HG03575 (cell line): Measurements from ENCODE around the gene NCAPG2.
"Not testable (repeated sequence)": the region's sequence is repeated elsewhere in the genome, so short reads cannot be mapped to it uniquely, and the experiment has no call there.

Experiments used
- ATAC-seq: cut with Tn5 transposase; IDR thresholded peaks from one replicate; pipeline ENCODE4 v1.9.1; 2021; ENCODE audit not compliant: unreplicated experiment, insufficient number of reproducible peaks, low FRiP score; ENCODE audit errors: extremely low read depth

Gene NCAPG2

DNA sequence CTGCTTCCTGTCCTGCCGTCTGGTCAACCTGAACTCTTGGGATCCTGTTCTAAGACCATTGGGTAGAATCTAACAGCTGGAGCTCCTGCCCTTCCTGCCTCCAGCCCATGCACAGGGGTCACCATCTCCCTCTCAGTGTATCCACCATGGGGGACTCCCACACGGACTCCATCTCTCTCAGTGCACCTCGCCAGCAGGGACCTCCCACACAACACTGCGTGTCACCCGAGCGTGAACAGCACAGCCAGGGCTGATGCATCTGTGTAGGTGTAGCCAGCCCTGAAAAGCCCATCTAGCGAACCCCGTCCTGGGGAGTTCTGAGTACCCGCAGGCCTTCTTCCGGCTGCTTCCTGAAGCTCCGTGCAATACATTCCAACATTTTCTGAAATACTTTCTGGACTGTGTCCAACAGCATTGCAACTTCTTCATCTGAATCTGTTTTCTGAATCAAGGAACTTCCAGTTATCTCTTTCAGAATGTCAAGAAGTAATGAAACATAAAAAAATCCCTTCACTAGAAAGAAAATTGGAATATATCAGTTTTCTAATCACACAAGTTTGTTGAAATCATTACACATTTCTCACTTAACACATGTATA is 52.5 kb downstream of the NCAPG2 start:
- ATAC-seq = no peak

DNA sequence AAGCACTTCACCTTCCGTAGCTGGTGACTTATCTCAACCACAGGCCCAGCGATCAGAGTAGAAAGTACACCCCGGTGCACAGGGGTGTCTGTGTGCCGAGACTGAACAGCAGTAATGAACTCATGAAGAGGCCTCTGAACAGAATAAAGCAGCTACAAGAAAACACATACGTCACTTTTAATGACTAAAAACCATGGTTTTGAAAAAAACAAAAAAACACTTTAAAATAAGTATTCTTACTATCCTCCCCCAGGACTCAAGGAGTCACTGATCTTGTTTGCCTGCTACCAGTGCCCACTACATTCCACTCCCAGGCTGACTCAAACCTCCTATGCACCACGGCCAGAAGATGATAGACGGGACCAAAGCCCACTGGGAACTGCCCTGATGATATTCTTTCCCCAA is 53.8 kb downstream of the NCAPG2 start:
- no peak for ATAC-seq

DNA sequence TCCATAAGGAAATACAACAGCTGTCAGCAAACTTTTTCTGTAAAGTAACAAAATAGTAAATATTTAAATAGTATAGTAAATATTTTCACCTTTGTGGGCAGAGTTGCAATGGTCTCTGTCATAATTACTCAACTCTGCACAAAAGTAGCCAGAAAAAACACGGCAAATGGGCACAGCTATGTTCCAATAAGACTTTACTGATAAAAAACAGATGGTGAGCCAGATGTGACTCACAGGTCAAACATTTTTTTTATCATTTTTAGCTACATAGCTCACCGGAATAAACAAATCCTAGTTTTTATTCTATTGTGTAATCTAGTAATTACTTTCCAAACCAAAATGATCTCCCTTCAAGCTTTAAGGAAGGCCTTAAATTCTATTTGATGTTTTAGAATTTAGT is 55.3 kb downstream of the NCAPG2 start:
- no peak for ATAC-seq

DNA sequence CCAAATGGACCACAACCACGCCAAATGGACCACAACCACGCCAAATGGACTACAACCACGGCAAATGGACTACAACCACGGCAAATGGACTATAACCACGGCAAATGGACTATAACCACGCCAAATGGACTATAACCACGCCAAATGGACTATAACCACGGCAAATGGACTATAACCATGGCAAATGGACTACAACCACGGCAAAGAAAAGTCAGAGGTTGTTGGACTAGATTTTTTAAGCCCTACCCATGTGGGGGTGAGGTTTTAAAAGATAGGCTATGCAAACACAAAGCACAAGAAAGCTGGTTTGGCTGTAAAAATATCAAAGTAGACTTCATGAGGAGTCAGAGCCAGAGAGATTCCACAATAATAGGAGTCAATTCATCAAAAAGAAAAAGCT is 55.8 kb downstream of the NCAPG2 start:
- ATAC-seq = no peak

DNA sequence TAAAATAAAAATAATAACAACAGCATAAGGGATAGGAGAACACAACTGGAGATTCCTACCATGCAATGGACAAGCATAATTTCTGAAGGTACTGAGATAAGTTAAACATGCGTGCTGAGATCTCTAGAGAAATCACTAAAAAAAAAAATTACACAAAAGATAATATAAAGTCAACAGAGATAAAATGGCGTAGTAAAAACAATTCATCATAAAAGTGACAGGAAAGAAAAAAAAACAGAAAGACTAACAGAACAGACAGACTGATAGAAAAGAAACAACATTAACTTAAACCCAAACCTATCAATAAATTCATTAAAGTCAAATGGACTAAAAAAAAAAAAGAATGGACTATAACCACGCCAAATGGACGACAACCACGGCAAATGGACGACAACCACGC is 56.4 kb downstream of the NCAPG2 start:
- no peak for ATAC-seq

DNA sequence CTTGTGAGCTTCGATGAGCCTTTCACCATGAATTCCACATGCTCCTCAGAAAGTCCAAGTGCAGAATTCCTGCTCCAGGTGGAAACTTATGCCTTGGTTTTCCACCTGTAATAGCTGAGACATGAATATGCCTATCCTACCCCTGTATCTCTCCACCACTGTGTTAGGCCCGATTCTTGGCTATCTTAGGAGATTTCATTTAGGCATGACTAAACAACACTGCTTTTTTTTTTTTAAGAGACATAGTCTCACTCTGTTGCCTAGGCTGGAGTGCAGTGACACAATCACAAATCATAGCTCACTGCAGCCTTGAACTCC is 57.2 kb downstream of the NCAPG2 start:
- ATAC-seq = no peak

DNA sequence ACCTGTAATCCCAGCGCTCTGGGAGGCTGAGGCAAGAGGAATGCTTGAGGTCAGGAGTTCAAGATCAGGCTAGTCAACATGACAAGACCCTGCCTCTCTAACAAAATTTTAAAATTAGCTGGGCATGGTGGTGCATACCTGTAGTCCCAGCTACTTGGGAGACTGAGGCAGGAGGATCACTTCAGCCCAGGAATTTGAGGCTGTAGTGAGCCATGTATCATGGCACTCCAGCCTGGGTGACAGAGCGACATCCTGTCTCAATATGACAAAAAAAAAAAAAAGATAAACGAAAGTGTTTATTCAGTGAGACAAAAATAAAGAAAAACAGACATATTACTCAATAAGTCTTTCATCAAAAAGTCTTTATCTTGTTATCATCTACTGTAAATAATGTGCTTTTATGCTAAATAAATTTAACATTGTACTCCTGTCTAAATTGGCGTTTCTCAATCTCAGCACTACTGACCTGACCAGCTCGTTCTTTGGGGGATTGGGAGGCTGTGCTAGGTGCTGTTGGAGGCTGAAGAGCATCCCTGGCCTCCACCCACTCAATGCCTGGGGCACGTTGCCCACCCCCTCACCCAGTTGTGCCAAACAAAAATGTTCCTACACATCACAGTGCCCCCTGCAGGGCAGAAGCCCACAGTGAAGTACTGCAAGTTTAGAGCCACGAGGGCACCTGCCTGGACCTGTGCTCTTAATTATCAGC is 57.7 kb downstream of the NCAPG2 start:
- ATAC-seq = no peak

DNA sequence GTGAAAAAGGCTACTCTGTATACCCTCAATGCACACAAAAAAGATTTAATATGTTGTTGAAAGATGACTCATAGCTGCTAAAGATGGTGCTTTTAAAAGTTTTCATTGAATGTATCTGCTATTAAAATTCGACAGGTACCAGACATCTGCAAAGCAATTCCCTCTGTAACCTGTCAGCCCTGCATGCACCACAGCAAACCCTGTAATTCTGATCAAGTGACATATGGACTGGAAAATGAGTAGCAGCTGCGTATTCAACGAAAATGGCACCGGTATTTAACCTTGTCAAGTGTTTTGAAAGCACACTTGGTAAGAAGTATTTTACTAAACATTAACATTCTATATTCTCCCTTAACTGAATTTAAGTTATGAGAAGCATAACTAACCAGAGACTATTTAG is 58.8 kb downstream of the NCAPG2 start:
- ATAC-seq = no peak

DNA sequence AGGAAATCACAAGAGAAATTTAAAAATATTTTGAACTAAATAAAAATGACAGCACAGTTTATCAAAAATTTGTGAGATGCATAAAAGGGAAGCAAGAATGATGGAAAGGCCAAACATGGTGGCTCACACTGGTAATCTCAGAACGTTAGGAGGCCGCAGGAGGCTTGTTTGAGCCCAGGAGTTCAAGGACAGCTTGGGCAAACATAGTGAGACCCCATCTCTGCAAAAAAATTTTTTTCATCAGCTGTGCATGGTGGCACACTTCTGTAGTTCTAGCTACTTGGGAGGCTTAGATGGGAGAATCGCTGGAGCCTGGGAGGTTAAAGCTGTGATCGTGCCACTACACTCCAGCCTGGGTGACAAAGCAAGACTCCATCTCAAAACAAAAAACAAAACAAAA is 62.5 kb downstream of the NCAPG2 start:
- ATAC-seq = no peak

DNA sequence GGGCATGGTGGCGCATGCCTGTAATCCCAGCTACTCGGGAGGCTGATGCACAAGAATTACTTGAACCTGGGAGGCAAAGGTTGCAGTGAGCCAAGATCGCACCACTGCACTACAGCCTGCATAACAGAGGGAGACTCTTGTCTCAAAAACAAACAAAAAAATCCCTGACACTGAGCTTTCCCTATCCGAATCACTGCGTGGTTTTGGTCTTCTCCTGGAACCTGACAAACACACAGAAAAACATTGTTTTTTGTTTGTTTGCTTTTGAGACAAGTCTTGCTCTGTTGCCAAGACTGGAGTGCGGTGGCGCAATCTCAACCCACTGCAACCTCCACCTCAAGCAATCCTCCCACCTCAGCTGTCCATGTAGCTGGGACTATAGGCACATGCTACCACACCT is 66.6 kb downstream of the NCAPG2 start:
- ATAC-seq = no peak

DNA sequence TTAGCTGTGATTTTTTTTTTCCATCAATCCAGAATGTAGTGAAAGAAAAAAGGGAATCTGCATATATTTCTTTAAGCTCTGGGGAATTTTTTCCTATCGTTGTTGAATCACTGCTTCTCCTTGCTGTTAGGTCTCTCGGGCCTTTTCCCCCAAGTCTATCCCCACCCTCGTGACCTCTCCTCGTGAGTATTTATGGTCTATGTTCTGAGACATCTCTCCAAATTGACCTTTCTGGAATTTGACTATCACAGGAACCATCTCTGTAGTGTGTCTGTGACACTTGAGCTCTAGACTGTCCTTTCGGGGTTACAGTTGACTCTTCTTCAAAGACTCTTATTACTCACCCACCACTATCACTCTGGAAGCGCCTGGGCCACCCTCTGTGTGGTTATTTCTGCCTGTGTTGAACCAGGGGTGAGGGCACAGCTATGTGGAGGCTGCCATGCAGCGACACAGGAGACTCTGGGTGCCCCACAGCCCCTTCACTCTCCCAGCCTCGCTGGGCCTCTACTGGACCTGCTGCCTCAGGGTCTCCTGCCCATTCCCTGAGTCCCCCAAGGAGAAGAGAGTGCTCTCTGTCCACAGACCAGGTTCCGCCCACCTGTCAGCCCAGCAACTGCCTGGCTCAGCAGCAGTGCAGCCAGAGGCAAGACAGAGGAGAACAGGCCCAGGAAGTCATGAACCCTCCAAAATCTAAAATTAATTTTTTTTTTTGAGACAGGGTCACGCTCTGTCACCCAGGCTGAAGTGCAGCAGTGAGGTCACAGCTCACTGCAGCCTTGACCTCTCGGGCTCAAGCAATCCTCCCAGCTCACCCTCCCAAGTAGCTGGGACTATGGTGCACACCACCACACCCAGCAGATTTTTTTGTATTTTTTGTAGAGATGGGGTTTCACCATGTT is 71.3 kb downstream of the NCAPG2 start:
- ATAC-seq = peak; percentile 78

DNA sequence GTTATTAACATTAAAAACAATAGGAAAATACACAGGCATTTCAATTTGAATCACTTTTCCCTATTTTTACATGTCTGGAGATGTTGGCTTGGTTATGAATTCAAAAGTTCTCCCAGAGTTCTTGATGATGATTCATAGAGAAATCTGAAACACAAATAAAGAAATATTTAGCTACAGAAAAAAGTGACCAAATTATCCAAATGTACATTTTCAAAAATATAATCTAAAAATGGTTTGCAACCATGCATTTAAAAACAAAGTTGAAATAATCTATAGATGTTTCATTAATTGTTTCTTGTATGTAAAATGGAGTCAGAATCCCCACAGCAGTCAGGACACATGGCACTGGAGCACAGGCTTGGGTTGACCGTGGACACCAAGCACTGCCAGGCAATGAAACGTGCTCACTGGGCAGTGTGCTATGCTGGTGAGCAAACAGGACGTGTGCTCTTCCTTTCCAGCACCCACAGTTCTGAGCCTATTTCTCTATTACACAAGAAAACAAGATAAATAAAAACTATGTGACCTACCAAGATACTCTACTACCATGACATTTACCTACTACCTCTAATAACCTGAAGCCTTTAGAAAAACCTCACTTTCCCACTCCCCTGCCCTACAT is 72.9 kb downstream of the NCAPG2 start:
- ATAC-seq = no peak

DNA sequence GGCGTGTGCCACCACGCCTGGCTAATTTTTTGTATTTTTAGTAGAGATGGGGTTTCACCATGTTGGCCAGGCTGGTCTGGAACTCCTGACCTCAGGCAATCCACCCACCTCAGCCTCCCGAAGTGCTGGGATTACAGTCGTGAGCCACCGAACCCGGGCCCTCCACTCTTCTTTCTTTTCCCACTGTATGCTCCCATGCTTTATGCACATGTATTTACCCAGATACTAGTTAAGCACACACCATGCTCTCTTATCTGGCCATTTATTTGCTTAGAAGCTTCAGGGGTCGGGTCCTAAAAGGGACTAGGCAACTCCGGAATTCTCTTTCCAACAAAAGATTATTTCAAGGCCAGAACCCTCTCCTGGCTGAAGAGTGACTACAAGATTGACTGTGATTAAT is 78.3 kb downstream of the NCAPG2 start:
- not testable (repeated sequence) for ATAC-seq

DNA sequence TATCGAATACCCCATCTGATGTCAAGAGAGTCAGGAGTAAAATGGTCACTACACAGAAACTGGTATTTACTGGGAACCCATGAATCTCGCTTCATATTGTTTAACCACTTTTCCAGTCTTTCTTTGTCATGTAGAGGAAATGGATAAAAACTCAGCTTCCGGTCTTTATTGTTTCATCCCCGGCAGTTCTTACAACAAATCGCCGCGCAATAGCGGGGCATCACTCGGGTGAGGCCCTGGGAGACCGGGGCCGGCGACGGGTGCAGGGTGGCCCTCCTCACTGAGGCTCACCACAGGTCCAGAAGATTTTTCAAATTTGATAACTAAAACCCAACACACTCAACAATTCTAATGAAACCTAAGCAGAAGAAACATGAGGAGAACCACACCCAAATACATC is 81.4 kb downstream of the NCAPG2 start:
- no peak for ATAC-seq

DNA sequence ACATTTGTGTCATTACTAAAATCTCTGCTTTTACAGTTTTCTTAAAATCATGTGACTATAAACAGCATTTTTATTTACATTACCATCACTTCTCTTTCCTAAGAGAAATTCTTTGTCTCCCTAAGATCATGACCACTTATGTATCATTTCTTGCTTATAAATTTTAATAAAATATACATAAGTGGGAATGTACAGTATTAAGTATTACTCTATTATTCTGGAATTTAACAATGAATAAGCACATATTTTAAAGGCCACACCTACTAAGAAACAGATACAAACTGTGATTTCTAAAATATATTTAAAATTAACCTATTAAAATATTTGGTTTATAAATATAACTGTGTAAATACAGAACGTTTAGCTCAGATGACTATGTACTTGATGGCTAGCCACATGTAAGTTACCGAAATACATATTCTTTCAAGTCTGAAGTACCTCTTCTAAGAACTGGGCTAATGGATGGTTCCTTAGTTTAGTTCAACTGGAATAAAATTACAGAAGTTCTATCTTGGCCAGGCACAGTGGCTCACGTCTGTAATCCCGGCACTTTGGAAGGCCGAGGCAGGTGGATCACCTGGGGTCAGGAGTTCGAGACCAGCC is 83.7 kb downstream of the NCAPG2 start:
- no peak for ATAC-seq

DNA sequence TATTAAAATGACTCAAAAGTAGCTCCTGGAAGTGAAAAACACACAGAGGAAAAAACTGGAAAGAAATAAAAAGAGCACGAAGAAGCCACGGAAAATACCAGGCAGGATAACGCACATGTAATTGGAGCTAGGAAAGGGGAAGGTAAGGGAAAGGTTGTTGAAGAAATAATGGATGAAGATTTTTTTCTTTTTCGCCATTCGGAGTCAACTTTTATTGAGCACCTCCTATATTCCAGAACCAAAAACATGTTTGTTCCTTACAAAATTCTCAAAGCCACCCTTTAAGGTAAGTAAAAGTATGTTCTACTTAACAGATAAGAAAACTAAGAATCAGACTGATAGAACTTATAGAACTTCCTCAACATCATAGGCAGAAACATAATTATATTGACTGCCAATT is 84.2 kb downstream of the NCAPG2 start:
- ATAC-seq = no peak

DNA sequence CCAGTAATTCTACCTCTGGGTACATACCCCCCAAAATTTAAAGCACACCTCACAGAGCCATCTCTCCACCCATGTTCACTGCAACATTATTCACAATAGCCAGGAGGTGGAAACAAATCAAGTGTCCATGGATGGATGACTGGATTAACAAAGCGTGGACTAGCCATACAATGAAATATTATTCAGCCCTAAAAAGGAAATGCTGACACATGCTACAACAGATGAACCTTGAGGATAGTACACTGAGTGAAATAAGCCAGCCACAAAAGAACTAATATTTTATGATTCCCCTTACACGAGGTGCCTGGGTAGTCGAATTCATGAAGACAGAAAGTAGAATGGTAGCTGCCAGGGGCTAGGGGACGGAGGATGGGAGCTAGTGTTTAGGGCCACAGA is 85.9 kb downstream of the NCAPG2 start:
- no peak for ATAC-seq

DNA sequence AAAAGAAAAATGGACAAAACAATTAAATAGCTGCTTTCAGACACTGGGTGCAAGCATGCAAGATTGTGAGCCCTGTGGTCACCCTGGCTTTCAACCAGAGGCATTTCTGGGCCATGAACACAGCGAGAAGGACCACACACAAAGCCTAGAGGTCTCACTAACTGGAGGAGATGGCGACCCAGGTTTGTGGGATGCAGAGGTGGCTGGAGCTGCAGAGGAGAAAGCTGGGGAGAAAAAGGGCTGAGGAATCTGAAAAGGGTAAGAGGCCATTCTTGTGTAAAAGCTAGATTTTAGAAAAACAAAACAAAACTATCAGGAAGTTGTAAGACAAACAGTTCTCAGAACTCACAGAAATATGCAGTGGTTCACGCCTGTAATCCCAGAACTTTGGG is 86.9 kb downstream of the NCAPG2 start:
- no peak for ATAC-seq

DNA sequence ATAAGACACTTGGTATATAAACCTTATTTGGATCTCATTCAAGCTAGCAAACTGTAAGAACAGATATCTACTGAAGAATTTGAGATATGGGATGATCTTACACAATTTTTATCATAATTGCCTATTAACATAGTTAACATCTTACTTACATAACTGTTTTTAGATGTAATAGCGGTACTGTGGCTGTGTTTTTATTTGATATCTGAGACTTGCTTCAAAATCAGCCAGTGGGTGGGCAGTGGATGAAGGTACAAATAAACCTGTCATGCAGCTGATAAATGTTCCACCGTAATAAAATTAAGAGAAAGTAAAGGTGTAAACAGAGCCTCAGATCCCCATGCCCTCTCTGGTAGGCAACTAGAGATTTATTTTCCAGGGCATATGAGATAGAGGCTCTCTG is 88.6 kb downstream of the NCAPG2 start:
- ATAC-seq = no peak
